LNCaP clone FGC (cell line): ENCODE results near the gene IGF2BP1.
"Not testable (repeated sequence)": the region's sequence is repeated elsewhere in the genome, so short reads cannot be mapped to it uniquely, and the experiment has no call there.

Experiments
- DNase-seq: peaks from one replicate; pipeline ENCODE4 v3.0.0-alpha.2; 2011; ENCODE audit warnings: low read depth
- H3K4me3 ChIP-seq: 2 replicates; pipeline ENCODE4 v1.5.1; 2011; ENCODE audit warnings: mild to moderate bottlenecking, low read depth, low read length, control low read depth
- CTCF ChIP-seq: IDR thresholded peaks from 2 replicates; pipeline ENCODE4 v1.5.1; 2012; ENCODE audit warnings: mild to moderate bottlenecking; ENCODE audit not compliant: control insufficient read depth, insufficient read depth; ENCODE audit errors: extremely low read depth

The IGF2BP1 gene

GRCh38 chr17:49002331-49002730 is 5.1 kb downstream of the IGF2BP1 start:
- no peak for DNase-seq
- TF ChIP-seq CTCF, result no peak
- no peak overlapping the region for H3K4me3 ChIP-seq

DNA sequence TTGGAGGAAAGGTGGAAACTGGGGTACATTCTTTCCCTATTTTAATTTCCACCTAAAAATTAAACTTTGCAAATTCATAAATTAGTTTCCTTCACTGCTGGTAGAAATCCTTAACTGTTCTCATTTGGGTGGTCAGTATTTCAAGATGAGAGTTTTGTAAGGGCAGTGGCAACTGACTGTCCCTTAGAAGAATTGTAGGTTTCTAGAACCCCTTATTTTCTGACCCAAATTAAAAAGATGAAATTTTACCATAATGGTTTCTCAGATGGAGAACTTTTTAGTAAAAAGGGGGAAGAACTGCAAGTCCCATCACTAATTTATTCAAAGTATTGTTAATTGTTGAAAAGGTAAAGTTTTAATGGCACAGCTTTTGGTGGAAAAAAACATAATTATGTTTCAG is 5.6 kb downstream of the IGF2BP1 start:
- DNase-seq, result no peak
- no peak for TF ChIP-seq CTCF
- H3K4me3 ChIP-seq, result no peak overlapping the region

GRCh38 chr17:49003557-49004511 is 6.6 kb downstream of the IGF2BP1 start:
- H3K4me3 ChIP-seq, result no peak overlapping the region
- no peak for DNase-seq

GRCh38 chr17:49005140-49005539 is 8.0 kb downstream of the IGF2BP1 start:
- H3K4me3 ChIP-seq, result no peak overlapping the region
- no peak for DNase-seq
- no peak for TF ChIP-seq CTCF

More at GRCh38 chr17:49003557-49004511, 6.6 kb downstream of the IGF2BP1 start:
- TF ChIP-seq CTCF, result no peak

GRCh38 chr17:49008908-49009307 is 11.7 kb downstream of the IGF2BP1 start:
- DNase-seq, result not testable (repeated sequence)

DNA sequence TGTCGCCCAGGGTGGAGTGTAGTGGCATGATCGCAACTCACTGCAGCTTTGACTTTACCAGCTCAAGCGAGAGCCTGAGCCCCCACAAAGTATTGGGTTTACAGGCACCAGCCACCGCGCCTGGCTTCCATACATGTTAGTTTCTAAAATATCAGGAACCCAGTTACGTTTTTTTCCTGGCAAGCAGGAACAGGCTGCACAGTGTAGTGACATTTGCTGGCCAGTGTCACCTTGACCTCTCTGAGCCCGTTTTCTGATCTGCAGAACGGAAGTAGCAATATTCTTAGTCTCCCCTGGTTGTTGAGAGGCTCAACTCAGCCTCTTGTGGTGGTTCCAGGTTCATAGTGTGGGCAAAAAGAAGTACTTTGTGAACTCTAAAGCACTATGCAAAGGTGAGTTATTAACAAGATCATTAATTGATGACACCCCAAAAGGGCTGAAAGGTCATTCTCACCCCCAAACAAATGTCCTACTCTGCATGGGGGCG is 15.6 kb downstream of the IGF2BP1 start:
- no peak for TF ChIP-seq CTCF
- DNase-seq, result no peak
- no peak overlapping the region for H3K4me3 ChIP-seq

More at GRCh38 chr17:49008908-49009307, 11.7 kb downstream of the IGF2BP1 start:
- H3K4me3 ChIP-seq, result not testable (repeated sequence)

- DNase-seq, result no peak
- TF ChIP-seq CTCF, result no peak
- no peak overlapping the region for H3K4me3 ChIP-seq
Measured at GRCh38 chr17:49013311-49014213, 16.4 kb downstream of the IGF2BP1 start.
